NCI-H1436 (cell line): ENCODE data around the gene ZBTB16.
A peak's percentile ranks its signal among the peaks of the same experiment; 100 is the strongest.

ENCODE experiments used
- DNase-seq: peaks from one replicate; lab custom pipeline; 2025; lab: John Stamatoyannopoulos, UW

Gene ZBTB16

GRCh38 chr11:114167771-114168448 lies 108.4 kb downstream of the ZBTB16 start:
- DNase-seq, result no peak

- DNase-seq, result peak; percentile 51
These were observed 109.2 kb downstream of the ZBTB16 start for GRCh38 chr11:114168691-114169090.

- no peak for DNase-seq
These were observed 109.8 kb downstream of the ZBTB16 start for GRCh38 chr11:114169321-114169749.

GRCh38 chr11:114169821-114170220 lies 110.3 kb downstream of the ZBTB16 start:
- DNase-seq, result no peak

DNA sequence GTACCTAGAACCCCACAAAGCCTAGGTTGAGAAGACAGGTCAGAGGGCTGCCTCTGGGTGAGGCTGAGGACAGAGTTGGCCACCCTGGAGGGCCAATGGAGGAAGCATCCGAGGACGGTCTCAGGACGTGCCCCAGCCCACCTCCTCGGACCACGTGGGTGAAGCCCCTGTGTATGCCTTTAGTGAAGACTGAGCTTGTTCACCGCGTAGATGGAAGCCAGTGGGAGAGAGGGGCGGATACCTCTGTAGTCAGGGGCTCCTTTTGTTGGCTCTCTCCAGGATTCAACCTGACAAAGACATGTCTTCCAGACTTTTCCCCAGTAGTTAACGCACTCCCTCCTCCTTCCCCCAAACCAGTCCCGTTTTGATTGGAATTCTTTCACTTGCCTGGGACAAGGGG lies 110.7 kb downstream of the ZBTB16 start:
- DNase-seq, result no peak

DNA sequence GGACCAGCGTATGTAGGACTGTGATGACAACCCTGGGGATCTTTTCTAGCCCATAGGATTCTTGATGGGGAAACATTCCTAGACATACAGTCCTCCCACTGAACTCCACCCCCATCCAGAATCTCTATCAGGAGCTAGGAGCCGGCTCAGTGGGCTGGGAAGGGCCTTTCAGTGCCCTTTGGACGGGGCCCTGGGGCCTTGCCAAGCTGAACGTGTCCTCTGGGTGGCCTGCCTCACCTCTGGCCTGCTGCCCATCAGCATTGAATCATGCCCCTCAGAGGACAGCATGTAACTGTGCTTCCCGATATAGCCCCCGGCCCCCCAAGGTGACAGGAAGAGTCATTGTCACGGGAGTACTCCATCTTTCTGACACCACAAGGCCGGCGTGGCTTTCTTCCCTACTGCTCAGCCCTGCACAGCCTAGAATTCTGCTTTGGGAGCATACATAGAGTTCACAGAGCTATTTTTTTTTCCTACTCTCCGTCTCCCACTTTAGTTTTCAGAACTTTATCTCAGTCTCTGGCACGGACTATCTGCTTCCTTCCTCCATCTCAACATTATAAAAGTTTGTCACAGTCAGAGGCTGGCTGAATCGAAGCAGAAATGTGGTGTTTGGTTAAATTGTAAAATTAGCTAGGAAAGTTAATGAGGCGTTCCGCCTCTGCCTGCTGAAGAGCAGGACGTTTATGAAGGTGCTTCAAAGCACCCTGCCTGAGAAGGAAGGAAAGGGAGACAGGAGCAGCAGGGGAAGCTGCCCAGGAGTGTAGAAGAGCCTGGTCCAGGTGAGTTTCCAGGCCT lies 111.9 kb downstream of the ZBTB16 start:
- DNase-seq, result no peak

- DNase-seq, result no peak
These were observed 112.7 kb downstream of the ZBTB16 start for GRCh38 chr11:114172055-114172861.

- no peak for DNase-seq
These were observed 113.4 kb downstream of the ZBTB16 start for GRCh38 chr11:114172871-114173444.

DNA sequence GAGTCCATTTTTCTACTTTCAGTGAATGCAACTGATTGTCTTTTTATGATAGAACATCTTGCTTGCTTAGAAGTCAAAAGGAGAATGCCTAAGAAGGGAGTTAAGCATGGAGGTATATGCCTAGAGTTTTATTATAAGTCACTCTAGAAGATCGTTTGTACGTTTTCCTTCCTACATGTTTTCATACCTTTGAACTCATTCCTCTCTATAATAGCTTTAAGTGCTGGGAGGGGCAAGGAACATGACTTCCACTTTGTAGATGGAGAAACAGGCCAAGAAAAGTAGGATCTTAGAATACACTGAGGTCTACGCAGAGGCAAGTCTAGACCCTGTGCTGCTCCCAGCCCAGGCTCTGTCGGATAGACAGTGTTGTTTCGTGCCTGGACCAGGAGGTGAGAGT lies 114.3 kb downstream of the ZBTB16 start:
- DNase-seq, result no peak

DNA sequence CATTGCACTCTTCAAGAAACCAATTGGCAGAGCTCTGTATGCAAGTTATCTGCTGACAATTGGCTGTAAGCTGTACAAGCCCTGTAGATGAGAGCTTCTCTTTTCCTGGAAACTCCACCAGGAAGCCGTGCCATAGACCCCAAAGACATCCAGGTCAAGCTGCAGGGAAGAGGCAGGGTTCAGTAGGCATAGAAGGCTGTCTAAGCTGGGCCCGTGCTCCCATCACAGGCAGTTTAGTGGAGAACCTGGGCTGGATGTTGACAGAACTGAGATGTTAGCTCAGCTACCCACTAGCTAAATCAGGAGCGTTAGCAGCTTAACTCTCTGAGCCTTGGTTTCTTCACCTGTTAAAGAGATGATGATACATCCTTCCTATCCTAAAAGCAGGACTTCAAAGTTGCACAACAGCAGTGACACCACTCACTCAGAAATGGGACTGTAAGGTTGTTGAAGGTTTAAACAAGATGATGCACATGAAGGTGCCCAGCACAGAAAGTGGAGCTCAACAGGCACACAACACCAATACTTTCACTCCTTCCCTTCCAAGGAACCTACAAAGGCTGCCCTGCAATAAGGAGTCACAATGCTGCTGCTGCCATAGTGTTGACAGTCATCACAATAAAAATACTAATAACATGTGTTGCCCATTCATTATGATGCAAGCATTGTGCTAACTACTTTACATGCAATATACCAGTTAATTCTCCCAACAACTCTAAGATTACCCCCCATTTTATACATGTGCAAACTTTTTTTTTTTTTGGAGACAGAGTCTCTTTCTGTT lies 115.4 kb downstream of the ZBTB16 start:
- no peak for DNase-seq

DNA sequence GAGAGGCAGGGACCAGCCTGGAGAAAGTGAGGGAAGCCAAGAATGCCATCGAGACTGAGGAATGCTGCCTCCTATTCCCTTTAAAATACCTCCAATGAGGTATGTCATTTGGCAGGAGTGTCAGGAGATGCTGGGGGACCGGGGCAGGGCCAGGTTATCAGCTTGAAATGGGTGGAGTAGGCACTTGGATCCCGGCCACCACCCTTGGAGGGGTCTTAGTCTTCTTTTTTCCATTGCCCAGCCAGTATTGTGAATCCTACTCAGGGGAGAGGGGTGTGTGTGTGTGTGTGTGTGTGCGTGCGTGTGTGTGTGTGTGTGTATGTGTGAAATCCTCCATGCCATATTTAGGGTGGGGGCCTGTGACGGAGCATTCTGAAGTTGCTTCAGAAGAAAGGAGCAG lies 116.2 kb downstream of the ZBTB16 start:
- no peak for DNase-seq

GRCh38 chr11:114176321-114176720 lies 116.8 kb downstream of the ZBTB16 start:
- no peak for DNase-seq

GRCh38 chr11:114178656-114179055 lies 119.1 kb downstream of the ZBTB16 start:
- no peak for DNase-seq

GRCh38 chr11:114179234-114179941 lies 119.9 kb downstream of the ZBTB16 start:
- DNase-seq, result no peak

GRCh38 chr11:114180301-114181055 lies 121.0 kb downstream of the ZBTB16 start:
- peak; percentile 50 for DNase-seq

DNA sequence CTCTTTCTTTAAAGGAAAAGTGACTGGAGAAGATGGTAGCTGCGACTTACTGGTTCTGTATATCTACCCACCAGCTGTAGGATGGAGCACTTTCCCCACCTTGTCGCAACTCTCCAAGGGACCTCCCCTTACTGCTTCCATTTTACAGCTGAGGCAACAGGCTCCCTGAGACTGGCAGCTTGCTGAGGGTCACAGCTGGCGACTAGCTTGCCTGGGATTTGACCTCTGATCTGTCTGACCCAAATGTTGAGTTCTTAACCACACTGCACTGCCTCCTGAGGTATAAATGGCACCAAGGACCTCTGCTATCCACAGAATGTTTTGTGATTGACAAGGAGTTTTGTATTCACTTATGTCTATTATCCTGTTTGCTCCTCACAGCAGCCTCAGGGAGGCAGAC lies 121.7 kb downstream of the ZBTB16 start:
- DNase-seq, result no peak

DNA sequence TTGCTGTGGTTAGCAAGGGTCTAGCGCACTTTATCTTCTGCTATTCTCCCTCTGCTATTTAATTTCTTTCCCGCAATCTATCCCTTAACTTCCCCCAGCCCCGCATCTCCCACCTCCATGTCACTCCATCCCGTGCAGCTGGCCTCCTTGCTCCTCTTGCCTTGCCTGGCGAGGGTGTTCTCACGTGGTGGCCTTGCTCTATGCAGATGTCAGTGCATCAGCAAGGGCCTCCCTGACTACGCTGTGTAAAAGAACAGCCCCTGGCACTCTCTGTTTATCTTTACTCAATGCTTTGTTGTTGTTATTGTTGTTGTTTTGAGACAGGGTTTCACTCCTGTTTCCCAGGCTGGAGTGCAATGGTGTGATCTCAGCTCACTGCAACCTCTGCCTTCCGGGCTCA lies 122.2 kb downstream of the ZBTB16 start:
- no peak for DNase-seq

DNA sequence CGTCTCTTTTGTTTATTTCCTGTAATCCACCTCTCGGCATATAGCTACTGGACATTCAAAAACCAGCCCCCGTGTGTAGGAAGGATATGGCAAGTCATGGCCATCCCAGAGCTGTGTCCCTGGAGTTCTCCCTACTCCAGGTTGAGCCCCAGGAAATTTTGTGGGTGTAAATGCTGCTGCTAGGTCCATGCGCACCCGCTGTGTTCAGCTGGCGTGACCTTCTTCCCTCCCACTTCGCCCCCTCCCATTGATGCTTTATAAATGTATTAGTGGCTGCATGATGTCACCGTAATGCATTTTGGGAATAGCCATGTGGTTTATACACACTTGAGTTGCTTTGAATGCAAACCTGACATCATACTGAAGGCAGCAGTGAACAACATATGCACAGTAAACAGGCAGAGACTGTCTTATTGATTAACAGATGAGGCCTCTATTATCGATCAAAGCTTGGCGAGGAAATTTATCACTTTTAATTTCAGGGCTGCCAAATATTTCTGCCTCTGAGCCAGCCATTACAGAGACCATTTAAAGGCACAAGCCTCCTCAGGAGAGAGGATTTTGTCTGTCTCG lies 123.0 kb downstream of the ZBTB16 start:
- DNase-seq, result no peak

- DNase-seq, result no peak
These were observed 123.6 kb downstream of the ZBTB16 start for GRCh38 chr11:114183044-114183511.

DNA sequence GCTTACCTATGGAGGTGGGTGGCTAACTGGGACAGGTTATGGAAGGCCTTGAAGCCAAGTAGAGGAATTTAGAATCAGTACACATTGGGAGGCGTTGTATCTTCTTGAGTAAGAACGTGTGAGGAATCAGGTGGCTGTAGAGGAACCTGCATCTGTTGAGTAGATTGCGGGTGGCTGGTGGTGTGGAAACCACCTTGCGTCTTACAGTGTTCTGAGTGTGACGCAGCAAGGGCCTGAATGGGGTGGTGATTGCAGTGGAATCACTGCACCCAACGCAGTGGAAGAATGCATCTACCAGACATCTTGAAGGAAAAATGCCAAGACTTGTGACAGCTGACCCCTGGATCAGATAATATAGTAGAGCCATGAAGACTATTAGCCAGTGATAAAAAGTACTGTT lies 125.9 kb downstream of the ZBTB16 start:
- no peak for DNase-seq
